ENCODE measurements around the gene GALNT2. TPM values are rescaled to one million over a fixed set of nuclear protein-coding genes. Genes with fewer than 3 reads are reported as not detected.

Gene GALNT2
- total and polyA plus RNA-seq, 10 donors: 7.9 to 44.8 (median 36.9) TPM

DNA sequence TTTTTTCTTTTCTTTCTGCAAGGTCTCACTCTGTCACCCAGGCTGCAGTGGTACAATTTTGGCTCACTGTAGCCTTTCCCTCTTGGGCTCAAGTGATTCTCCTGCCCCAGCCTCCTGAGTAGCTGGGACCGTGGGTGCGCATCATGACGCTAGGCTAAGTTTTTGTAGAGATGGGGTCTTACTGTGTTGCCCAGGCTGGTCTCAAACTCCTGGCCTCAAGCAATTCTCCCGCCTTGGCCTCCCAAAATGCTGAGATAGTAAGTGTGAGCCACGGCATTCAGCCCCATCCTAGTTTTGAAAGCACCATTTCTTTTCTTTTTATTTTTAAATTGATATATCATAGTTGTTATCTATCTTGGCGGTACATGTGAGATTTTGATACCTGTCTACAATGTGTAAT is 140.6 kb downstream of the GALNT2 start:
- WGBS, 5 donors: 91 to 99% (median 97%) methylated on average over 6 of the region's 6 CpGs
- no peaks in the 10 kb centered on the region for H3K27me3 ChIP-seq (replicated peaks in 1 of 7)
- H3K9me3 ChIP-seq: no peaks in the 10 kb centered on the region
- no peak for DNase-seq
- H3K4me3 ChIP-seq: no peak overlapping the region
- H3K27ac ChIP-seq: no peak overlapping the region
- H3K36me3 ChIP-seq: peaks cover 0 to 35% (median 10%) of the 10 kb centered on the region in 6 donors
- no peak for TF ChIP-seq POLR2AphosphoS5 (IDR thresholded peaks at IDR 0.05)
- TF ChIP-seq, protein P1, sequence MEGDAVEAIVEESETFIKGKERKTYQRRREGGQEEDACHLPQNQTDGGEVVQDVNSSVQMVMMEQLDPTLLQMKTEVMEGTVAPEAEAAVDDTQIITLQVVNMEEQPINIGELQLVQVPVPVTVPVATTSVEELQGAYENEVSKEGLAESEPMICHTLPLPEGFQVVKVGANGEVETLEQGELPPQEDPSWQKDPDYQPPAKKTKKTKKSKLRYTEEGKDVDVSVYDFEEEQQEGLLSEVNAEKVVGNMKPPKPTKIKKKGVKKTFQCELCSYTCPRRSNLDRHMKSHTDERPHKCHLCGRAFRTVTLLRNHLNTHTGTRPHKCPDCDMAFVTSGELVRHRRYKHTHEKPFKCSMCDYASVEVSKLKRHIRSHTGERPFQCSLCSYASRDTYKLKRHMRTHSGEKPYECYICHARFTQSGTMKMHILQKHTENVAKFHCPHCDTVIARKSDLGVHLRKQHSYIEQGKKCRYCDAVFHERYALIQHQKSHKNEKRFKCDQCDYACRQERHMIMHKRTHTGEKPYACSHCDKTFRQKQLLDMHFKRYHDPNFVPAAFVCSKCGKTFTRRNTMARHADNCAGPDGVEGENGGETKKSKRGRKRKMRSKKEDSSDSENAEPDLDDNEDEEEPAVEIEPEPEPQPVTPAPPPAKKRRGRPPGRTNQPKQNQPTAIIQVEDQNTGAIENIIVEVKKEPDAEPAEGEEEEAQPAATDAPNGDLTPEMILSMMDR (IDR thresholded peaks at IDR 0.05 in 8 of 11, conservative IDR thresholded peaks at IDR 0.05 in 3 of 11): no peak
- TF ChIP-seq POLR2A (IDR thresholded peaks at IDR 0.05): no peak
- peaks cover 4 to 54% (median 33%) of the 10 kb centered on the region in 6 donors for H3K4me1 ChIP-seq
- intact Hi-C loops (cut with DNase I; ENCODE audit: low total_unique reads): no loop called here

DNA sequence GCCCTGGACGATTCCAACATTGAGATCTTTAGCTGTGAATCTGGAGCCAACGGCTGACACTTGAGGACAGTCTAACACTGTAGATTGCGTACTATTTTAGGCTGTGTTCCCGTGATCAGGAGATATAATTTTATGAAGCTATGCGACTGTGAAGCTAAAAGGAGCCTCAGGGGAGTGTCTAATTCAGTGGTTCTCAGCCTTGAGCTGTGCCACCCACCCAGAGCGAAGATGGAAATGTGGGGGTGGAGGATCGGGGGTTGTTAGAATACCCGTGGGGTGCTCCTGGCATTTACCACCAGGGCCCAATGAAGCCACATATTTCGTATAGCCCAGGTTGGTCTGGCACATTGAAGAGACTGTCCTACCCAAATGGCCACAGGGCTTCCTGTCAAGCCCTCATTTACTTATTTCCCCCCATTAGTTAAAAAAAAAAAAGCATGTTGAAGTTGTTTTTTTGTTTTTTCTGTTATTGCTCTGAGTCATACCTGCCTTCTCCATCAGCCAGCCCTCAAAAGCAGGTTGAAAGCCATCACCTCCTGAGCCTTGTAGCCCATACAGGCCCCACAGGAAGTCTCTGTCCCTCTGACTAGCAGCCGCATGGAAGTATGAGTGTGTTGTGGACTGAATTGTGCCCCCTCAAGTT is 141.7 kb downstream of the GALNT2 start:
- Histone ChIP-seq H3K27ac (peak overlapping the region in 6 of 8 donors; percentile 16 to 82 (median 53)), H3K4me3 (no peak overlapping the region), H3K36me3 (peaks cover 0 to 24% (median 7%) of the 10 kb centered on the region in 6 donors), H3K27me3 (replicated peaks in 1 of 7) (no peaks in the 10 kb centered on the region), H3K4me1 (peaks cover 8 to 65% (median 45%) of the 10 kb centered on the region in 6 donors), H3K9me3 (no peaks in the 10 kb centered on the region)
- no peak for DNase-seq
- intact Hi-C loops (cut with DNase I; ENCODE audit: low total_unique reads): no loop called here
- 39 to 78% (median 63%) methylated on average over 10 of the region's 10 CpGs for WGBS, 5 donors
- TF ChIP-seq POLR2A (IDR thresholded peaks at IDR 0.05): no peak
- TF ChIP-seq, protein P1 (IDR thresholded peaks at IDR 0.05 in 8 of 11, conservative IDR thresholded peaks at IDR 0.05 in 3 of 11): peak in 1 of 11 experiments; percentile 5

DNA sequence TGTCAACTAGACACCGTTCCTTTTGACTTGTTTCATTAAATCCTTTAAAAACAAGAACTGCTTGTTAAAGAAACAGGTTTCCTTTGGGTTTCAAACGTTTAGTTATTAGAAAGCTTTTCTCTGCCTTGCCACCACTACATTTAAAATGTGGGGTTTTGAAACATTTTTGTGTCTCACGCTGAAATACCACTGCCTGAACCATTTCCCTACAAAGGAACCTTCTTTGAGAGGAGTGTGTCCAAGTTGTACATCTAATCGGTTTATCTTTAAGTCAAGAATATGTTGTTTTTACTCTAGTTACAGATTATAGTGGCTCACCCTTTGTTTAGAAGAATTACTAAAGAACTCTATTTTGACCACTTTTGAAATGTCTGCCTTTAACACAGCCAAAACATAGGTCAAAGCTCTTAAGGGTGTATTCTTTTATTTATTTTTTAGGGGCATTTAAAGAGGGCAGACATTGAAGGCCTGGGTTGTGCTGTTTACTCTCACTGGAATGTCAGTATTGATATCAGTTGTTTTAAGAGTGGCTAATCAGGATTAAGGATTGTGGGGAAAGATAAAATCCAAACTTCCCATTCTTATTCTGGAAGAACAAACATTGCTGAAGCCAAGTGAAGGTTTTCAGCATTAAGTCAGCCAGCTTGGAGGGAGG is 143.4 kb downstream of the GALNT2 start:
- no peak for DNase-seq
- H3K9me3 ChIP-seq: no peaks in the 10 kb centered on the region
- H3K4me1 ChIP-seq: peaks cover 8 to 79% (median 54%) of the 10 kb centered on the region in 6 donors
- intact Hi-C loops (cut with DNase I; ENCODE audit: low total_unique reads): no loop called here
- H3K36me3 ChIP-seq: peaks cover 0 to 7% (median 0%) of the 10 kb centered on the region in 6 donors
- 67 to 72% (median 69%) methylated on average over 4 of the region's 4 CpGs for WGBS, 5 donors
- H3K4me3 ChIP-seq: no peak overlapping the region
- TF ChIP-seq POLR2AphosphoS5 (IDR thresholded peaks at IDR 0.05): no peak
- TF ChIP-seq POLR2A (IDR thresholded peaks at IDR 0.05): no peak
- TF ChIP-seq, protein P1 (IDR thresholded peaks at IDR 0.05 in 8 of 11, conservative IDR thresholded peaks at IDR 0.05 in 3 of 11): no peak
- H3K27ac ChIP-seq: peak overlapping the region in 5 of 8 donors; percentile 10 to 82 (median 63)
- no peaks in the 10 kb centered on the region for H3K27me3 ChIP-seq (replicated peaks in 1 of 7)

DNA sequence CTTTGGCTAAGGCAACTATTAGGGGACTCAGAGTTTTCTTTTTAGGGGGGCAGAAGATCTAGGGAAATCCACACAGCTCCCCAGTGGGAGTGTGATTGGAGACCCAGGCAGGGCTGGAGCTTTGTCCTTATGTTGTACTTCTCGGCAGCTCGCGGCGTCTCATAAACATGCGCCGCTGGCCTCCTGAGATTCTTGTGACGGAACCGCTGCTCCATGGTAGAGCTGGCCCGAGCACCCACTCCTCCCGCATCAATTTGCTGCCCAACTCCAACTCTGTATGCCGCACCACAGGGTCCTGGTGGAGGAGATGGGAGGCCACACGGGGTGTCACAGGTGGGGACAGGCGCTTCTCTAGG is 143.9 kb downstream of the GALNT2 start:
- H3K9me3 ChIP-seq: no peaks in the 10 kb centered on the region
- 95 to 98% (median 97%) methylated on average over 8 to 13 of the region's 13 CpGs for WGBS, 5 donors
- H3K27ac ChIP-seq: peak overlapping the region in 3 of 8 donors; percentile 63 to 82 (median 76)
- peaks cover 0 to 2% (median 0%) of the 10 kb centered on the region in 6 donors for H3K36me3 ChIP-seq
- peaks cover 8 to 79% (median 57%) of the 10 kb centered on the region in 6 donors for H3K4me1 ChIP-seq
- intact Hi-C loops (cut with DNase I; ENCODE audit: low total_unique reads): no loop called here
- no peaks in the 10 kb centered on the region for H3K27me3 ChIP-seq (replicated peaks in 1 of 7)
- DNase-seq: no peak
- TF ChIP-seq POLR2AphosphoS5 (IDR thresholded peaks at IDR 0.05) (no peak), POLR2A (IDR thresholded peaks at IDR 0.05) (no peak)
- TF ChIP-seq, protein P1 (IDR thresholded peaks at IDR 0.05 in 8 of 11, conservative IDR thresholded peaks at IDR 0.05 in 3 of 11): no peak
- no peak overlapping the region for H3K4me3 ChIP-seq

Measured in spleen (tissue), 11 donors.